ENCODE measurements around the gene ITPKC. TPM values are rescaled to one million over a fixed set of nuclear protein-coding genes. Genes with fewer than 3 reads are reported as not detected.

The ITPKC gene
- total RNA-seq, 1 experiment from 2014 or later = 11.4 TPM

GRCh38 chr19:40763526-40763925, 46.6 kb downstream of the ITPKC start:
- Histone ChIP-seq H3K9me2 (ENCODE audit: insufficient read depth) (no peaks in the 10 kb centered on the region), H2AFZ (ENCODE audit: low read depth, low read length, poor library complexity, severe bottlenecking) (no peak overlapping the region), H3K9me3 (ENCODE audit: control insufficient read depth in 1 of 2, insufficient read depth in 1 of 2, low read depth in 1 of 2, low read length in 2 of 2) (no peaks in the 10 kb centered on the region), H3K4me2 (ENCODE audit: low read length) (no peak overlapping the region), H3K27me3 (ENCODE audit: insufficient read depth, low read length) (no peaks in the 10 kb centered on the region), H3K27ac (ENCODE audit: low read depth, low read length) (no peak overlapping the region), H3K4me3 (replicated peaks in 1 of 2; ENCODE audit: low read depth in 1 of 2, low read length in 2 of 2) (no peak overlapping the region), H3K36me3 (ENCODE audit: control insufficient read depth in 1 of 2, insufficient read depth in 2 of 2, low read length in 2 of 2) (peaks cover 69 to 70% of the 10 kb centered on the region in 2 experiments), H3K79me2 (ENCODE audit: insufficient read depth, low read length) (peaks cover 56% of the 10 kb centered on the region), H3K9ac (ENCODE audit: low read length) (no peak overlapping the region), H4K20me1 (ENCODE audit: insufficient read depth) (no peaks in the 10 kb centered on the region), H3K4me1 (ENCODE audit: control insufficient read depth in 1 of 2, insufficient read depth in 2 of 2, low read length in 2 of 2) (no peaks in the 10 kb centered on the region)
- ChIA-PET RAD21 (ENCODE audit: low non-redundant PET in 1 of 2, low total read pairs in 2 of 2, uncharacterized antibody in 2 of 2, unreplicated experiment in 2 of 2) (no interaction called here), CTCF (no interaction called here), POLR2A (no interaction called here)
- intact Hi-C loops (cut with micrococcal nuclease) = no loop called here
- TF ChIP-seq EZH2 (IDR thresholded peaks at IDR 0.05) = no peak
- no peak for TF ChIP-seq CEBPB (IDR thresholded peaks at IDR 0.05; ENCODE audit: low read depth)
- no peak for TF ChIP-seq ZBTB33 (IDR thresholded peaks at IDR 0.05; ENCODE audit: extremely low read depth, insufficient replicate concordance, low read length)
- TF ChIP-seq MAX (IDR thresholded peaks at IDR 0.05) = no peak
- no peak for TF ChIP-seq RAD21 (IDR thresholded peaks at IDR 0.05; ENCODE audit: low read depth)
- TF ChIP-seq ZFX (IDR thresholded peaks at IDR 0.05) = no peak
- DNase-seq (ENCODE audit: low read depth, low spot score) (no peak), ATAC-seq (no peak)
- BruUV-seq (replicated peaks) = no TSS peak

GRCh38 chr19:40763963-40764362, 47.1 kb downstream of the ITPKC start:
- H3K27me3 ChIP-seq (ENCODE audit: insufficient read depth, low read length) = no peaks in the 10 kb centered on the region
- ChIA-PET RAD21 (ENCODE audit: low non-redundant PET in 1 of 2, low total read pairs in 2 of 2, uncharacterized antibody in 2 of 2, unreplicated experiment in 2 of 2) (no interaction called here), CTCF (no interaction called here), POLR2A (no interaction called here)
- H4K20me1 ChIP-seq (ENCODE audit: insufficient read depth) = no peaks in the 10 kb centered on the region
- no peaks in the 10 kb centered on the region for H3K4me1 ChIP-seq (ENCODE audit: control insufficient read depth in 1 of 2, insufficient read depth in 2 of 2, low read length in 2 of 2)
- H3K9ac ChIP-seq (ENCODE audit: low read length) = no peak overlapping the region
- no peak overlapping the region for H3K27ac ChIP-seq (ENCODE audit: low read depth, low read length)
- intact Hi-C loops (cut with micrococcal nuclease) = no loop called here
- H3K4me3 ChIP-seq (replicated peaks in 1 of 2; ENCODE audit: low read depth in 1 of 2, low read length in 2 of 2) = no peak overlapping the region
- no peaks in the 10 kb centered on the region for H3K9me2 ChIP-seq (ENCODE audit: insufficient read depth)
- no peaks in the 10 kb centered on the region for H3K9me3 ChIP-seq (ENCODE audit: control insufficient read depth in 1 of 2, insufficient read depth in 1 of 2, low read depth in 1 of 2, low read length in 2 of 2)
- H2AFZ ChIP-seq (ENCODE audit: low read depth, low read length, poor library complexity, severe bottlenecking) = no peak overlapping the region
- H3K36me3 ChIP-seq (ENCODE audit: control insufficient read depth in 1 of 2, insufficient read depth in 2 of 2, low read length in 2 of 2) = peaks cover 67 to 68% of the 10 kb centered on the region in 2 experiments
- no peak for ATAC-seq
- DNase-seq (ENCODE audit: low read depth, low spot score) = no peak
- peaks cover 52% of the 10 kb centered on the region for H3K79me2 ChIP-seq (ENCODE audit: insufficient read depth, low read length)
- H3K4me2 ChIP-seq (ENCODE audit: low read length) = no peak overlapping the region
- no TSS peak for BruUV-seq (replicated peaks)
- no peak for TF ChIP-seq ZNF274 (IDR thresholded peaks at IDR 0.05; ENCODE audit: low read depth, low read length)
- TF ChIP-seq ATF3 (IDR thresholded peaks at IDR 0.05) = no peak
- no peak for TF ChIP-seq SP1 (IDR thresholded peaks at IDR 0.05; ENCODE audit: low read depth)
- no peak for TF ChIP-seq YY1 (IDR thresholded peaks at IDR 0.05; ENCODE audit: extremely low read depth, insufficient replicate concordance, low read depth, low read length)
- no peak for TF ChIP-seq RAD21 (IDR thresholded peaks at IDR 0.05; ENCODE audit: low read depth)
- TF ChIP-seq EZH2phosphoT487 (IDR thresholded peaks at IDR 0.05; ENCODE audit: borderline replicate concordance) = no peak
- TF ChIP-seq POLR2AphosphoS5 (IDR thresholded peaks at IDR 0.05; ENCODE audit: low read depth, low read length) = no peak
- no peak for TF ChIP-seq ELF1 (IDR thresholded peaks at IDR 0.05; ENCODE audit: borderline replicate concordance, low read depth)
- no peak for TF ChIP-seq REST (IDR thresholded peaks at IDR 0.05; ENCODE audit: low read depth)
- no peak for TF ChIP-seq EGR1 (IDR thresholded peaks at IDR 0.05; ENCODE audit: low read depth)
